Trophoblast cell (in vitro differentiated cells and primary cell): ENCODE data around the gene CCR9.

ENCODE experiments used
- DNase-seq, 2 donors: peaks; one replicate each; pipeline ENCODE4 v3.0.0-alpha.2; 2016
- H2AFZ ChIP-seq: 2 replicates; pipeline ENCODE4 v1.6.1; 2013; ENCODE audit warnings: low read length, moderate library complexity, mild to moderate bottlenecking; ENCODE audit not compliant: insufficient read depth, poor library complexity
- H2AK5ac ChIP-seq: 2 replicates; pipeline ENCODE4 v1.6.1; 2013; ENCODE audit warnings: mild to moderate bottlenecking, low read length
- H2BK120ac ChIP-seq: 2 replicates; pipeline ENCODE4 v1.6.1; 2013; ENCODE audit warnings: low read length, mild to moderate bottlenecking, moderate library complexity; ENCODE audit not compliant: insufficient read depth, poor library complexity
- H2BK12ac ChIP-seq: 2 replicates; pipeline ENCODE4 v1.6.1; 2013; ENCODE audit warnings: mild to moderate bottlenecking, low read length, moderate library complexity
- H2BK5ac ChIP-seq: 2 replicates; pipeline ENCODE4 v1.6.1; 2013; ENCODE audit warnings: low read length, low read depth, moderate library complexity, mild to moderate bottlenecking; ENCODE audit not compliant: poor library complexity
- H3K14ac ChIP-seq: 2 replicates; pipeline ENCODE4 v1.6.1; 2013; ENCODE audit warnings: mild to moderate bottlenecking, low read length
- H3K18ac ChIP-seq: 2 replicates; pipeline ENCODE4 v1.6.1; 2013; ENCODE audit warnings: mild to moderate bottlenecking, low read length
- H3K23ac ChIP-seq: 2 replicates; pipeline ENCODE4 v1.6.1; 2013; ENCODE audit warnings: low read length
- H3K27ac ChIP-seq: 2 replicates; pipeline ENCODE4 v1.5.1; 2013; ENCODE audit warnings: low read depth, mild to moderate bottlenecking, inconsistent platforms, low read length, moderate library complexity
- H3K27me3 ChIP-seq: 2 replicates; pipeline ENCODE4 v1.6.1; 2013; ENCODE audit warnings: inconsistent platforms, mild to moderate bottlenecking, low read length, moderate library complexity; ENCODE audit not compliant: insufficient read depth
- H3K36me3 ChIP-seq, 2 experiments: 1 replicate in 1 of 2; 2 replicates in 1 of 2; pipeline ENCODE4 v1.6.1; 2013; ENCODE audit warnings: low read length in 2 of 2, mild to moderate bottlenecking in 2 of 2, moderate library complexity in 1 of 2; ENCODE audit not compliant: insufficient read depth in 2 of 2, control insufficient read depth in 1 of 2
- H3K4ac ChIP-seq: 2 replicates; pipeline ENCODE4 v1.6.1; 2013; ENCODE audit warnings: low read depth, mild to moderate bottlenecking, low read length, moderate library complexity
- H3K4me1 ChIP-seq, 2 experiments: 1 replicate in 1 of 2; 2 replicates in 1 of 2; pipeline ENCODE4 v1.6.1; 2013; ENCODE audit warnings: low read length in 2 of 2, mild to moderate bottlenecking in 2 of 2, moderate library complexity in 1 of 2; ENCODE audit not compliant: insufficient read depth in 2 of 2, control insufficient read depth in 1 of 2
- H3K4me2 ChIP-seq: 2 replicates; pipeline ENCODE4 v1.6.1; 2013; ENCODE audit warnings: inconsistent platforms, mild to moderate bottlenecking, low read length, moderate library complexity
- H3K4me3 ChIP-seq: 2 replicates; pipeline ENCODE4 v1.5.1; 2013; ENCODE audit warnings: mild to moderate bottlenecking, low read depth, low read length, inconsistent platforms
- H3K79me1 ChIP-seq: one replicate; pipeline ENCODE4 v1.6.1; 2013; ENCODE audit warnings: low read length
- H3K79me2 ChIP-seq: 2 replicates; pipeline ENCODE4 v1.6.1; 2013; ENCODE audit warnings: low read length, mild to moderate bottlenecking; ENCODE audit not compliant: control insufficient read depth, insufficient read depth, poor library complexity
- H3K9ac ChIP-seq: 2 replicates; pipeline ENCODE4 v1.6.1; 2013; ENCODE audit warnings: mild to moderate bottlenecking, low read length
- H3K9me3 ChIP-seq: 2 replicates; pipeline ENCODE4 v1.6.1; 2013; ENCODE audit warnings: low read depth, mild to moderate bottlenecking, control low read depth, inconsistent platforms, low read length; ENCODE audit not compliant: insufficient read depth
- H4K12ac ChIP-seq: 2 replicates; pipeline ENCODE4 v1.6.1; 2013; ENCODE audit warnings: low read depth, mild to moderate bottlenecking, low read length, moderate library complexity
- H4K8ac ChIP-seq: 2 replicates; pipeline ENCODE4 v1.6.1; 2013; ENCODE audit warnings: low read depth, mild to moderate bottlenecking, low read length, moderate library complexity
- H4K91ac ChIP-seq: one replicate; pipeline ENCODE4 v1.6.1; 2013; ENCODE audit warnings: low read depth, mild to moderate bottlenecking, low read length, moderate library complexity
- WGBS: extraction: QIAGEN DNeasy Blood & Tissue Kit; methylation state at CpG from one replicate; pipeline ENCODE4 v1.1.7; 2013; ENCODE audit warnings: missing lambda C conversion rate; ENCODE audit not compliant: insufficient read length, insufficient coverage; ENCODE audit errors: extremely low coverage; 5-methylcytosine and 5-hydroxymethylcytosine counted together

Gene CCR9

DNA sequence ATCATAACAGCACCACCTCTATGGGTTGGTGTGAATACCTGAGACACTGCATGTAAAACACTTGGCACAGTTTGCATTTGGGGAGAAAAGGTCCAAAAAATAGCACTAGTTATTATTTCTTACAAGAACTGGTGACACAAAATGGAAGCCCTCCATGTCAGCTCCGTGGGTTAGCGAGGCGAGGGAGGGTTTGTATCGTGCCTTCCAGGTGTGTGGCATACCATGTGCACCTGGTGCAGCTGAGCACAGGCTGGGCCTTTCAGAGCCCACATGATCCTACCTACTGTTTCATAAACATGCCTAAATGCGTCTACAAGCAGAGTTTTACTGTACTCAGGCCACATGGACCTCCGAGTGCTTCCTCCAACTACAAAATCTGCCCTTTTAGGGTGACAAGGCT is 62.5 kb downstream of the CCR9 start:
- WGBS, result no CpG with 5 or more reads among the region's 6 CpGs
- H2AK5ac ChIP-seq, result no peak overlapping the region

DNA sequence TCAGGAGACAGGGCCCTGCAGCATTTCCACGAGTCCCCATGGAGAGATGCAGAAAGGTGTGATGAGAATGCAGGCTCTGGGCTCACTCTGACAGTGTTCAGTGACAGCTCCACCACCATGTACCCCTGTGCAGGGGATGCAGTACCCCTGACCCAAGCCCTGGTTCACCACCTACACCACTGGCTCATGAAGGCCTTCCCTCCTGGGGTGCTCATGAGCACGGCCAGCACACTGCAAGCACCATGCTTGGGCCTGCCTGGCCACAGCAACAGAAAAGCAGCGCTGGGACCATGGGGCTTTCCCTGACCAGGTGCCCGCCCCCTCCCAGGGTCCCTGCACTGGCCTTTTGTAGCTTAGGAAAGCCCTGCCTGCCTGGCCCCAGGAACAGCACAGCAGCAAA is 63.1 kb downstream of the CCR9 start:
- no peaks in the 10 kb centered on the region for H3K27me3 ChIP-seq
- no peaks in the 10 kb centered on the region for H3K79me2 ChIP-seq
- H3K27ac ChIP-seq, result no peak overlapping the region
- WGBS, result no CpG with 5 or more reads among the region's 4 CpGs
- H2AK5ac ChIP-seq, result no peak overlapping the region
- no peak for DNase-seq
- peaks cover 38 to 48% of the 10 kb centered on the region in 2 experiments for H3K36me3 ChIP-seq
- H3K4me3 ChIP-seq, result no peak overlapping the region
- H4K12ac ChIP-seq, result no peak overlapping the region
- H3K79me1 ChIP-seq, result no peaks in the 10 kb centered on the region
- no peak overlapping the region for H2BK5ac ChIP-seq
- H3K4me1 ChIP-seq, result no peaks in the 10 kb centered on the region
- H3K23ac ChIP-seq, result no peak overlapping the region
- H2AFZ ChIP-seq, result no peak overlapping the region
- H2BK120ac ChIP-seq, result no peak overlapping the region
- no peak overlapping the region for H3K14ac ChIP-seq
- no peak overlapping the region for H4K8ac ChIP-seq
- H3K4ac ChIP-seq, result no peak overlapping the region
- H3K4me2 ChIP-seq, result no peak overlapping the region
- no peak overlapping the region for H2BK12ac ChIP-seq
- H3K9me3 ChIP-seq, result no peaks in the 10 kb centered on the region
- H3K9ac ChIP-seq, result no peak overlapping the region
- H3K18ac ChIP-seq, result no peak overlapping the region
- no peak overlapping the region for H4K91ac ChIP-seq

More for the DNA sequence above, 62.5 kb downstream of the CCR9 start:
- Histone ChIP-seq H2BK120ac (no peak overlapping the region), H3K18ac (no peak overlapping the region), H3K27ac (no peak overlapping the region), H3K4me3 (no peak overlapping the region), H4K91ac (no peak overlapping the region), H3K9ac (no peak overlapping the region), H2BK5ac (no peak overlapping the region), H2BK12ac (no peak overlapping the region), H3K9me3 (no peaks in the 10 kb centered on the region), H3K27me3 (no peaks in the 10 kb centered on the region), H3K79me1 (no peaks in the 10 kb centered on the region), H3K4me2 (no peak overlapping the region), H4K12ac (no peak overlapping the region), H3K14ac (no peak overlapping the region), H3K4ac (no peak overlapping the region), H3K23ac (no peak overlapping the region), H2AFZ (no peak overlapping the region), H3K36me3 (peaks cover 34 to 44% of the 10 kb centered on the region in 2 experiments), H3K4me1 (no peaks in the 10 kb centered on the region), H4K8ac (no peak overlapping the region), H3K79me2 (no peaks in the 10 kb centered on the region)
- DNase-seq, result no peak

DNA sequence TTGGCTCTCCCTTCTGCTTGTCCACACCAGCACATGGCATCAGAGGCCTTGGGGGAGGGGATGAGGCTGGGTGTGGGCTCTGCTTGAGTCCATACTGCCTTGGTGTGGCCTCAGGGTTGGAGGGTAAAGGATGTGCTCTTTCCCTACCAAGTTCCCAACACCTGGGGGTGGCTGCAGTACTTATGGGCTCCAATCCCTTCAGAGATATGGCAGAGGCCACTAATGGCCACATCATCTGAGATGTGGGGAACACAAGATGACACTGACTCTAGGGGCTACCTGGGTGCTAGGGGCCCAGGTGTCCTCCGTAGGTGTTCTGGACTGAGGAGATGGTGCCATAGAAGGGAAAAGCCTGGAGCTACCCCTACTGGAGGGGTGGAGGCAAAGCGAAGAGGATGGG is 63.8 kb downstream of the CCR9 start:
- Histone ChIP-seq H3K4me3 (no peak overlapping the region), H4K91ac (no peak overlapping the region), H3K18ac (no peak overlapping the region), H3K4me1 (no peaks in the 10 kb centered on the region), H2AK5ac (no peak overlapping the region), H2BK12ac (no peak overlapping the region), H3K27ac (no peak overlapping the region), H3K14ac (no peak overlapping the region), H2BK120ac (no peak overlapping the region), H3K36me3 (peaks cover 45 to 54% of the 10 kb centered on the region in 2 experiments), H3K27me3 (no peaks in the 10 kb centered on the region), H2AFZ (no peak overlapping the region), H3K79me1 (no peaks in the 10 kb centered on the region), H3K4ac (no peak overlapping the region), H3K79me2 (no peaks in the 10 kb centered on the region), H4K8ac (no peak overlapping the region), H3K9me3 (peaks cover 1% of the 10 kb centered on the region), H2BK5ac (no peak overlapping the region), H3K23ac (no peak overlapping the region), H3K4me2 (no peak overlapping the region), H3K9ac (no peak overlapping the region), H4K12ac (no peak overlapping the region)
- no CpG with 5 or more reads among the region's 2 CpGs for WGBS
- DNase-seq, result no peak

DNA sequence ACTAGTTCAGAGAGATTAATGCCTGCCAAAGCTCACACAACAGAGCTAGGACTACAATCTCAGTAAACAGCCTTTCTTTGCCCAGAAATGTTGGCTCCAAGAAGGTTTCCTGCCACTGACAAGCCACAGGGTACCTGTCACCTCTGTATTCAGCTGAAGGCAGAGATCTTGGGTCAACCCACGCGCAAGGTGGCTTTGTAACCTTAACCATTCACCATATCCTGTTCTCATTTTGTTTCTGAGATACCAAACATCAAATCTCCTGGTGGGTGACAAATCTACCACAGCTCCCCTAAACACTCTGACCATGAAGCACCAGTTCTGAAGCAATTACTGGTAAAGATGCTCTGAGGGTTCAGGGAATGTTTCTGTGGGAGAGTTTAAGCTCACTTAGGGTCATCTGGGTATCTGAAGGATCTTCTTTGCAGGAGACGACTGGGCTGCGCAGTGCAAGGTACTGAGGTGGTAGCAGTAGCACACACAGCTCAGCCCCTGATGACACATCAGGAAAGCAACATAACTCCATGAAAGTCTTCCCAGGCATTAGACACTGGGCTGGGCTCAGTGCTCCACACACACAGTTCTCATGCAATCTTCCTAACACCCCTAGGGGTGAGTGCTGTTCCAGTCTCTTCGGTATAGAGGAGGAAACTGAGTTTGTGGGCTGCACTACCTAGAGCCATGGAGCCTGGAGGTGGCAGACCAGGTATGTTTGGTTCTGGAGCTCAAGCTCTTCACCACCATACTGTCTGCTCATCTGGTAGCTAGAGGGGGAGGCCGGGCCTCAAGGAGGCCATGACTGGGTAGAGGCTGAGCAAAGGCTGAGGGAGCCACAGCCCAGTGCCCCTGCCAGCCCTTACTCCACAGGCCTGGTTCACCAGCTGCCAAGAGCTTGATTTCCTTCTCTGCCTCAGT is 64.6 kb downstream of the CCR9 start:
- H3K27me3 ChIP-seq, result no peaks in the 10 kb centered on the region
- no CpG with 5 or more reads among the region's 6 CpGs for WGBS

More for the DNA sequence above, 64.6 kb downstream of the CCR9 start:
- Histone ChIP-seq H3K36me3 (peaks cover 46 to 56% of the 10 kb centered on the region in 2 experiments), H3K79me2 (no peaks in the 10 kb centered on the region), H3K27ac (no peak overlapping the region), H2AFZ (no peak overlapping the region), H3K4me2 (no peak overlapping the region), H3K79me1 (no peaks in the 10 kb centered on the region), H3K4me1 (no peaks in the 10 kb centered on the region), H4K12ac (no peak overlapping the region), H3K23ac (no peak overlapping the region), H2BK12ac (no peak overlapping the region), H4K8ac (no peak overlapping the region), H3K4me3 (no peak overlapping the region), H4K91ac (no peak overlapping the region), H3K14ac (no peak overlapping the region), H3K9ac (no peak overlapping the region), H3K4ac (no peak overlapping the region), H3K9me3 (peaks cover 1% of the 10 kb centered on the region), H2BK120ac (no peak overlapping the region), H2BK5ac (no peak overlapping the region), H2AK5ac (no peak overlapping the region), H3K18ac (no peak overlapping the region)
- DNase-seq, result no peak
